Upper lobe of left lung (tissue), 6 donors: Measurements from ENCODE around the gene GNG3. TPM values are rescaled to one million over a fixed set of nuclear protein-coding genes. Genes with fewer than 3 reads are reported as not detected.

Experiments used
- ATAC-seq, 2 donors: fragments of 200-7000 bp; cut with Tn5 transposase; one replicate each; pipeline ENCODE4 v1.9.1; 2022; ENCODE audit warnings: mild to moderate bottlenecking in 2 of 2, moderate library complexity in 2 of 2; ENCODE audit not compliant: low FRiP score in 2 of 2
- DNase-seq, 2 donors: peaks; one replicate each; pipeline ENCODE4 v3.0.0-alpha.2; 2019 to 2020
- H3K27ac ChIP-seq, 4 donors: fragments of 200-600 bp; sonication (generic); one replicate each; pipeline ENCODE4 v1.5.1; 2016 to 2019
- H3K27me3 ChIP-seq, 4 donors: fragments of 200-600 bp; sonication (generic); one replicate each; pipeline ENCODE4 v1.5.1; 2017 to 2019
- H3K36me3 ChIP-seq, 4 donors: fragments of 200-600 bp; sonication (generic); one replicate each; pipeline ENCODE4 v1.5.1; 2016 to 2019
- H3K4me1 ChIP-seq, 4 donors: fragments of 200-600 bp; sonication (generic); one replicate each; pipeline ENCODE4 v1.5.1; 2018 to 2019
- H3K4me3 ChIP-seq, 4 donors: fragments of 200-600 bp; sonication (generic); one replicate each; pipeline ENCODE4 v1.5.1; 2017 to 2019; ENCODE audit warnings: mild to moderate bottlenecking in 2 of 4, moderate library complexity in 1 of 4
- H3K9me3 ChIP-seq, 4 donors: fragments of 200-600 bp; sonication (generic); one replicate each; pipeline ENCODE4 v1.5.1; 2018 to 2019
- EP300 ChIP-seq, 4 donors: sonication (generic); formaldehyde crosslinking; IDR thresholded peaks; one replicate each; pipeline ENCODE4 v1.5.1; 2017; ENCODE audit warnings: antibody characterized with exemption in 4 of 4, control low read depth in 2 of 4
- POLR2A ChIP-seq, 4 donors: fragments of 450-650 bp; IDR thresholded peaks; one replicate each; pipeline ENCODE4 v1.5.1; 2016 to 2017; ENCODE audit warnings: antibody characterized with exemption in 4 of 4, mild to moderate bottlenecking in 2 of 4
- POLR2AphosphoS5 ChIP-seq, 2 donors: sonication (generic); formaldehyde crosslinking; IDR thresholded peaks; one replicate each; pipeline ENCODE4 v1.5.1; 2017; ENCODE audit warnings: antibody characterized with exemption in 2 of 2
- WGBS, 2 donors: methylation state at CpG; one replicate each; pipeline ENCODE4 v1.1.5; 2017 to 2018; 5-methylcytosine and 5-hydroxymethylcytosine counted together
- total RNA-seq, 6 donors: library from RNA; depleted of rRNA in 4 of 6; stranded (reverse); fragments of >200 nt in 4 of 6; gene quantifications; one replicate each; pipeline versions ENCODE4 v1.1.0 to v1.2.1, GENCODE V29; 2016 to 2021
- TF ChIP-seq, protein P1 (sequence below), 6 experiments: fragments of 450-650 bp in 4 of 6; fragments of 200-600 bp in 2 of 6; sonication (generic) in 2 of 6; IDR thresholded peaks; one replicate each; pipeline ENCODE4 v1.5.1; 2016 to 2019; ENCODE audit warnings: antibody characterized with exemption in 6 of 6
- donor health status: DM: no; HTN: no; CAD: no; lungs with moderate emphysema.
- donor health status: DM: no; HTN: yes; CAD: no; lungs with severe emphysema.

The GNG3 gene
- total RNA-seq, 6 donors from 2014 or later, result not detected

DNA sequence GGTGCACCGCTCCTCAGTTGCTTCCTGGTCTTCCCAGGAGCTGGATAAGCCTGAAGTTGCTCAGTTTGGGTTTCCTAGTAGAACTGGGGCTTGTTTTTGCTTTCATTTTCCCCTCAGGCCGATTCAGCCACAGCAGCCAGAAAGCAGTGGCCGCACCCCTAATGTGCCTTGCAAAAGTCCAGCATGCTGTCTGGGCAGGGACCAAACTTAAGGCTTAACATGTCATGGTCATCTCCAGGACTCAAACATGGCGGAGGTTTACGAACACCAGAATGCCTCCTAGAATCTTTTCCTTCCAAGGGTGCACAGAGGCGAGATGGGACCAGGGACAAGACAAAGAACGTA is 2.5 kb downstream of the GNG3 start:
- peaks cover 36 to 65% (median 47%) of the 10 kb centered on the region in 4 donors for H3K4me1 ChIP-seq
- H3K4me3 ChIP-seq, result peak overlapping the region; percentile 44 to 66 (median 54)
- peak overlapping the region; percentile 93 to 98 (median 95) for H3K27ac ChIP-seq
- no peaks in the 10 kb centered on the region for H3K27me3 ChIP-seq
- no peak for TF ChIP-seq POLR2AphosphoS5 (IDR thresholded peaks at IDR 0.05)
- no peak for TF ChIP-seq EP300 (IDR thresholded peaks at IDR 0.05)
- ATAC-seq (peak in 1 of 2 donors; percentile 1), DNase-seq (no peak)
- no peaks in the 10 kb centered on the region for H3K9me3 ChIP-seq
- WGBS, 2 donors, result 62 to 66% methylated on average over 7 of the region's 7 CpGs
- peaks cover 11 to 45% (median 37%) of the 10 kb centered on the region in 4 donors for H3K36me3 ChIP-seq

DNA sequence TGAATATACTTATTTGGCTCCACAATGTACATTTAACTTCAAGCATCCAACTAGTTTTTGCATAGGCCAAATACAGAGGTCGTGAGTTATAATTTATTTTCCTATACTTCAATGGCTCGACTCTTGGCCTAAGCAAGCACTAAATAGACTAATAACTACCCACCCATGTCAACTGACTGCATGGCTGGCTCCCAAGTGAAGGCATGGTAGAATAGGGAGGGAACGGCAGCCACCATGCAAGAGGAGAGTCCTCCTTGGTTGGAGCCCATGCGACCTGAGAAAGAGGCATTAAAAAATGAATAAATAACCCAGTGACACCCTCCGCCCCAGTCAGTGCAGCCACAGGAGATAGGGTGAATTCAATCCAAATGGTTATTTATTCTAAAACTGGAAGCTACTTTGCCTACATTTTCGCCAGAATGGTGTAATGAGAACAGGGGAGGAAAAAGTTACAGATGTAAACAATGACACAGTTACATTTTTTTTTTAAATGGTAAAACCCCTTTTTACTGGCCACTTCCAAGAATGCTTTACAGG is 4.9 kb downstream of the GNG3 start:
- Histone ChIP-seq H3K27me3 (no peaks in the 10 kb centered on the region), H3K36me3 (peaks cover 33 to 69% (median 61%) of the 10 kb centered on the region in 4 donors), H3K4me1 (peaks cover 19 to 52% (median 31%) of the 10 kb centered on the region in 4 donors), H3K27ac (peak overlapping the region in 2 of 4 donors; percentile 39 to 70), H3K9me3 (no peaks in the 10 kb centered on the region), H3K4me3 (no peak overlapping the region)
- TF ChIP-seq EP300 (IDR thresholded peaks at IDR 0.05) (no peak), POLR2A (IDR thresholded peaks at IDR 0.05) (no peak), POLR2AphosphoS5 (IDR thresholded peaks at IDR 0.05) (no peak)
- TF ChIP-seq, protein P1, sequence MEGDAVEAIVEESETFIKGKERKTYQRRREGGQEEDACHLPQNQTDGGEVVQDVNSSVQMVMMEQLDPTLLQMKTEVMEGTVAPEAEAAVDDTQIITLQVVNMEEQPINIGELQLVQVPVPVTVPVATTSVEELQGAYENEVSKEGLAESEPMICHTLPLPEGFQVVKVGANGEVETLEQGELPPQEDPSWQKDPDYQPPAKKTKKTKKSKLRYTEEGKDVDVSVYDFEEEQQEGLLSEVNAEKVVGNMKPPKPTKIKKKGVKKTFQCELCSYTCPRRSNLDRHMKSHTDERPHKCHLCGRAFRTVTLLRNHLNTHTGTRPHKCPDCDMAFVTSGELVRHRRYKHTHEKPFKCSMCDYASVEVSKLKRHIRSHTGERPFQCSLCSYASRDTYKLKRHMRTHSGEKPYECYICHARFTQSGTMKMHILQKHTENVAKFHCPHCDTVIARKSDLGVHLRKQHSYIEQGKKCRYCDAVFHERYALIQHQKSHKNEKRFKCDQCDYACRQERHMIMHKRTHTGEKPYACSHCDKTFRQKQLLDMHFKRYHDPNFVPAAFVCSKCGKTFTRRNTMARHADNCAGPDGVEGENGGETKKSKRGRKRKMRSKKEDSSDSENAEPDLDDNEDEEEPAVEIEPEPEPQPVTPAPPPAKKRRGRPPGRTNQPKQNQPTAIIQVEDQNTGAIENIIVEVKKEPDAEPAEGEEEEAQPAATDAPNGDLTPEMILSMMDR (IDR thresholded peaks at IDR 0.05), result no peak
- WGBS, 2 donors, result 88 to 89% methylated on average over 6 of the region's 6 CpGs
- ATAC-seq, result no peak
- DNase-seq, result no peak

DNA sequence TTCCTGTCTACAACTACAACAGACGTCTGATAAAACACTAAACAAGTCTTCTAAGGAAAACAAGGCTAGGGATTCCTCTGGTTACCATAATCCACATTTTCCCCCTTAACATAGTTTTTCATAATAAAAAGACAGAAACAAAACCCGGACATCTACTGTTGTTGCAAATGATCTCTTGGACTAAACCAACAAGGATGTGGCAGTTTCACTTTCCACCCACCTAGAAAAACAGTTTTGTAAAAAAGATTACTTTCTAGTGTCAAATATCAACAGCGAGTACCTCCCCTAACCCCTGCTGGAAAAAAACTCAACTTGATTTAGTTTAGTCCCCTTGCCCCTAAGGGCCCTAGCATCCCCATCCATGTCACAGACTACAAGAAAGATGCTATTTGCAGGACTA is 5.4 kb downstream of the GNG3 start:
- H3K36me3 ChIP-seq, result peaks cover 38 to 74% (median 66%) of the 10 kb centered on the region in 4 donors
- peaks cover 19 to 52% (median 29%) of the 10 kb centered on the region in 4 donors for H3K4me1 ChIP-seq
- ATAC-seq, result no peak
- H3K9me3 ChIP-seq, result no peaks in the 10 kb centered on the region
- TF ChIP-seq, protein P1 (IDR thresholded peaks at IDR 0.05), result no peak
- TF ChIP-seq POLR2A (IDR thresholded peaks at IDR 0.05) (no peak), POLR2AphosphoS5 (IDR thresholded peaks at IDR 0.05) (no peak), EP300 (IDR thresholded peaks at IDR 0.05) (no peak)
- WGBS, 2 donors, result 65 to 67% methylated on average over 3 of the region's 3 CpGs
- DNase-seq, result no peak
- H3K27ac ChIP-seq, result peak overlapping the region; percentile 6 to 70 (median 34)
- H3K4me3 ChIP-seq, result no peak overlapping the region
- H3K27me3 ChIP-seq, result no peaks in the 10 kb centered on the region

DNA sequence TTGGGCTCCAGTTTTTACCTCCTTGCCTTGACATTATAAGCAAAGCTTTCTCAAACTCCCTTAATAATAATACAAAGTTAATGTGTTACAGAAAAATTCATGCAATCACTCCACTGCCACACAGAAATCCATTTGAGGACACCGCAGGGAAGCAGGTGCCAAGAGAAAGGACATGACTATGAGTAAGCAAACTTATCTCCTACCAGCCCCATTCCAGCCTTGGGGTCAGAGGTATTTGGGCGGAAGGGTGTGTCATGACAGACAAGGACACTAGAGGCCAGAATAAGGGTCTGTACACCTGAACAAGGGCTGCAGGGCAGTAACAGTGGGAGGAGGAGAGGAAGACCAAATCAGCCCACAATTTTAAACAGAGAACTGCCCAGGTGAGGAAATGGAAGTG is 5.9 kb downstream of the GNG3 start:
- no peak for TF ChIP-seq EP300 (IDR thresholded peaks at IDR 0.05)
- TF ChIP-seq, protein P1 (IDR thresholded peaks at IDR 0.05), result no peak
- TF ChIP-seq POLR2AphosphoS5 (IDR thresholded peaks at IDR 0.05), result peak in 1 of 2 donors; percentile 15
- no peak for TF ChIP-seq POLR2A (IDR thresholded peaks at IDR 0.05)
- ATAC-seq (peak in 1 of 2 donors; percentile 59), DNase-seq (peak in 1 of 2 donors; percentile 66)
- H3K4me3 ChIP-seq, result no peak overlapping the region
- WGBS, 2 donors, result 64 to 76% methylated on average over 2 of the region's 2 CpGs
- H3K27ac ChIP-seq, result peak overlapping the region; percentile 6 to 70 (median 51)
- H3K27me3 ChIP-seq, result no peaks in the 10 kb centered on the region
- H3K9me3 ChIP-seq, result no peaks in the 10 kb centered on the region
- peaks cover 15 to 49% (median 25%) of the 10 kb centered on the region in 4 donors for H3K4me1 ChIP-seq
- H3K36me3 ChIP-seq, result peaks cover 43 to 79% (median 71%) of the 10 kb centered on the region in 4 donors

DNA sequence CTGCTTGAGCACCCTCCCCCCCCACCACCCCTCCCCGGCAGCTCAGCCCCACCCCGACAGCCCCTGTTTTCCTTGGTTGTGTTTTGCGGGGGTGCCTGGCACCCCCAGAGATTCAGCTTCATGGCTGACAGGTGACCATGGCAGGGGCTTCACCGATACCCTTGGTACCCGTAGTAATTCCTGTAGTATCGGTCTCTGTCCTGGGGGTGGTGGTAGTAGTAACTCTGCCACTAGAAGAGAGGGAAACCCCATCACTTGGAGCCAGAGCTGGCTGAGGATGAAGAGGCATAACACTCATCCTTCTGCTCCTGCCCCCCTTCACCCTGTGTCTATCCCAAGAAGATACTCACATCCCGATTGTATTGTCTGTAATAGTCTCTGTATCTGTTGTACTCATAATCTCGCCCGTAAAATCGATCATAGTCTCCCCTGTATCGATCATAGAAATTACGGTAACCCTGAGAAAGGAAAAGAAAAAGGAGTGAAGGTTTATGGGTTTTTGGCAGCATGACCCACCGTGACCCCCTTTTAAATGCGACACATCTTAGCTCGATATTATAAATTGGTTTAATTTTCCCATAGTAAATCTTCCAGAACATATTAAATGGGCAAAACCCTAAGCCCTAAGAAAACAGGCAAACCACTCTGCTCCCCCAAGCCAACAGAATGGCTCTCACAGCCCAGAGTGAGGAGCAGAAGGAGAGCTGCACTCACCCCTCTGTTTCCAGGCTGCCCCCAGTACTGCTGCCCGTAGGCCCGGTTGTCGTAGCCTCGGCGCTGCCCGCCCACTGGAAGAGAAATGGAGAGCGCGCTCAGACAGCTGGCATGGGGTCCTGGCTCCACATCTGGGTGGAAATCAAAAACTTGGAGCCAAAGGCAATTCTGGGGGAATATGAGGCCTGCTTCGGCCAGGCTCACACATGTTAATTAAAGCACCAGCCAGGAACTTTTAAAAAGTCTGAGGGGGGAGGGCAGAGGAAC is 8.0 kb downstream of the GNG3 start:
- no peak overlapping the region for H3K4me3 ChIP-seq
- WGBS, 2 donors, result 92 to 95% methylated on average over 24 of the region's 24 CpGs
- peaks cover 61 to 98% (median 91%) of the 10 kb centered on the region in 4 donors for H3K36me3 ChIP-seq
- no peaks in the 10 kb centered on the region for H3K27me3 ChIP-seq
- no peaks in the 10 kb centered on the region for H3K9me3 ChIP-seq
- DNase-seq, result peak in 1 of 2 donors; percentile 46
- no peak for TF ChIP-seq EP300 (IDR thresholded peaks at IDR 0.05)
- TF ChIP-seq POLR2AphosphoS5 (IDR thresholded peaks at IDR 0.05), result no peak
- TF ChIP-seq POLR2A (IDR thresholded peaks at IDR 0.05), result no peak
- TF ChIP-seq, protein P1 (IDR thresholded peaks at IDR 0.05), result no peak
- H3K4me1 ChIP-seq, result peaks cover 2 to 32% (median 13%) of the 10 kb centered on the region in 4 donors
- ATAC-seq, result no peak
- no peak overlapping the region for H3K27ac ChIP-seq
